Neural cell (in vitro differentiated cells): Measurements from ENCODE around the gene ANAPC2. TPM values are rescaled to one million over a fixed set of nuclear protein-coding genes. Genes with fewer than 3 reads are reported as not detected.
A peak's percentile ranks its signal among the peaks of the same experiment; 100 is the strongest.

Experiments used
- H2AFZ ChIP-seq: fragments of 200-600, 300-800 bp; sonication (generic), shearing (Covaris generic); 2 replicates; pipeline ENCODE4 v1.6.0; 2014; ENCODE audit warnings: low read depth, mild to moderate bottlenecking, antibody characterized with exemption, low read length, moderate library complexity
- H3F3A ChIP-seq: fragments of 200-600 bp; shearing (Covaris generic); 2 replicates; pipeline ENCODE4 v1.6.1; 2016; ENCODE audit warnings: mild to moderate bottlenecking, moderate library complexity, mixed read lengths, antibody characterized with exemption, low read length; ENCODE audit not compliant: insufficient read depth, poor library complexity, severe bottlenecking
- H3K27ac ChIP-seq: fragments of 200-600, 300-800 bp; sonication (generic), shearing (Covaris generic); 2 replicates; pipeline ENCODE4 v1.5.1; 2014; ENCODE audit warnings: mild to moderate bottlenecking, low read length, moderate library complexity
- H3K27me3 ChIP-seq: fragments of 300-800, 200-600 bp; sonication (generic), shearing (Covaris generic); 2 replicates; pipeline ENCODE4 v1.6.0; 2014; ENCODE audit warnings: mild to moderate bottlenecking, low read depth, low read length, moderate library complexity; ENCODE audit not compliant: insufficient read depth
- H3K36me3 ChIP-seq: fragments of 300-800, 200-600 bp; sonication (generic), shearing (Covaris generic); 2 replicates; pipeline ENCODE4 v1.5.1; 2014; ENCODE audit warnings: mild to moderate bottlenecking, antibody characterized with exemption, low read length, moderate library complexity; ENCODE audit not compliant: insufficient read depth
- H3K4me2 ChIP-seq: fragments of 300-800, 200-600 bp; sonication (generic), shearing (Covaris generic); 2 replicates; pipeline ENCODE4 v1.6.0; 2014; ENCODE audit warnings: mild to moderate bottlenecking, low read length
- H3K4me3 ChIP-seq: fragments of 300-800, 200-600 bp; sonication (generic), shearing (Covaris generic); 2 replicates; pipeline ENCODE4 v1.5.1; 2014; ENCODE audit warnings: mild to moderate bottlenecking, low read length, moderate library complexity
- H3K79me2 ChIP-seq: fragments of 200-600 bp; shearing (Covaris generic); replicated peaks from 2 replicates; pipeline ENCODE4 v1.6.0; 2014; ENCODE audit warnings: mild to moderate bottlenecking, low read length, moderate library complexity; ENCODE audit not compliant: insufficient read depth
- H3K9ac ChIP-seq: fragments of 300-800, 200-600 bp; sonication (generic), shearing (Covaris generic); 2 replicates; pipeline ENCODE4 v1.6.1; 2016; ENCODE audit warnings: mild to moderate bottlenecking, low read length, mixed read lengths
- H3K9me2 ChIP-seq: fragments of 200-600 bp; shearing (Covaris generic); 2 replicates; pipeline ENCODE4 v1.6.1; 2016; ENCODE audit warnings: mild to moderate bottlenecking, low read length, mixed read lengths; ENCODE audit not compliant: insufficient read depth
- H3K9me3 ChIP-seq: fragments of 200-600, 300-800 bp; sonication (generic), shearing (Covaris generic); 2 replicates; pipeline ENCODE4 v1.6.1; 2016; ENCODE audit warnings: mild to moderate bottlenecking, mixed run types, low read length, moderate library complexity, mixed read lengths
- H4K20me1 ChIP-seq: fragments of 200-600 bp; shearing (Covaris generic); 2 replicates; pipeline ENCODE4 v1.6.1; 2016; ENCODE audit warnings: mild to moderate bottlenecking, mixed run types; ENCODE audit not compliant: insufficient read depth
- CTCF ChIP-seq: fragments of 450-650 bp; IDR thresholded peaks from 2 replicates; pipeline ENCODE4 v1.5.1; 2014; ENCODE audit warnings: antibody characterized with exemption, mild to moderate bottlenecking, moderate library complexity; ENCODE audit not compliant: poor library complexity, severe bottlenecking
- EP300 ChIP-seq: fragments of 450-650 bp; conservative IDR thresholded peaks from 2 replicates; pipeline ENCODE4 v1.6.1; 2014; ENCODE audit warnings: antibody characterized with exemption, mild to moderate bottlenecking, moderate library complexity; ENCODE audit not compliant: poor library complexity, severe bottlenecking
- EZH2 ChIP-seq: fragments of 200-600, 300-800 bp; shearing (Covaris generic), sonication (generic); IDR thresholded peaks from 2 replicates; pipeline ENCODE4 v1.6.1; 2014; ENCODE audit warnings: antibody characterized with exemption, low read length, borderline replicate concordance, mild to moderate bottlenecking; ENCODE audit not compliant: insufficient read depth, poor library complexity, severe bottlenecking
- MXI1 ChIP-seq: fragments of 450-650 bp; conservative IDR thresholded peaks from 2 replicates; pipeline ENCODE4 v1.6.1; 2014; ENCODE audit warnings: antibody characterized with exemption, mild to moderate bottlenecking; ENCODE audit not compliant: poor library complexity, severe bottlenecking
- POLR2AphosphoS5 ChIP-seq: IDR thresholded peaks from 2 replicates; pipeline ENCODE4 v1.6.1; 2012
- RAD21 ChIP-seq: fragments of 450-650 bp; conservative IDR thresholded peaks from 2 replicates; pipeline ENCODE4 v1.6.1; 2014; ENCODE audit warnings: antibody characterized with exemption, mild to moderate bottlenecking, moderate library complexity
- REST ChIP-seq: IDR thresholded peaks from 2 replicates; pipeline ENCODE4 v1.6.1; 2012; ENCODE audit warnings: borderline replicate concordance
- SMC3 ChIP-seq: fragments of 450-650 bp; conservative IDR thresholded peaks from 2 replicates; pipeline ENCODE4 v1.6.1; 2014; ENCODE audit warnings: antibody characterized with exemption, mild to moderate bottlenecking, moderate library complexity; ENCODE audit not compliant: poor library complexity
- TAF1 ChIP-seq: IDR thresholded peaks from 2 replicates; pipeline ENCODE4 v1.6.1; 2012; ENCODE audit warnings: low read depth
- polyA plus RNA-seq: library from polyadenylated mRNA; depleted of rRNA; stranded (reverse); fragments of >200 nt; gene quantifications from 2 replicates; pipeline ENCODE4 v1.2.3, GENCODE V29; 2014

Gene ANAPC2
- polyA plus RNA-seq, 1 donor from 2014 or later, result 38.1 TPM

GRCh38 chr9:137167277-137167746, 21.0 kb downstream of the ANAPC2 start:
- no peaks in the 10 kb centered on the region for H3F3A ChIP-seq
- H3K36me3 ChIP-seq, result no peaks in the 10 kb centered on the region
- no peaks in the 10 kb centered on the region for H3K9me3 ChIP-seq
- H3K4me3 ChIP-seq, result peak overlapping the region; percentile 78
- H4K20me1 ChIP-seq, result no peaks in the 10 kb centered on the region
- no peaks in the 10 kb centered on the region for H3K79me2 ChIP-seq
- no peak for TF ChIP-seq TAF1
- TF ChIP-seq CTCF, result no peak
- TF ChIP-seq SMC3, result no peak
- TF ChIP-seq EP300, result no peak
- no peak for TF ChIP-seq MXI1
- no peak for TF ChIP-seq EZH2
- no peak for TF ChIP-seq REST
- no peak for TF ChIP-seq RAD21
- TF ChIP-seq POLR2AphosphoS5, result no peak
- peaks cover 59% of the 10 kb centered on the region for H3K27me3 ChIP-seq
- H3K9me2 ChIP-seq, result no peaks in the 10 kb centered on the region
- H3K9ac ChIP-seq, result no peak overlapping the region
- no peak overlapping the region for H3K27ac ChIP-seq
- H3K4me2 ChIP-seq, result no peak overlapping the region
- H2AFZ ChIP-seq, result no peak overlapping the region

- H3K27me3 ChIP-seq, result peaks cover 67% of the 10 kb centered on the region
- H3K79me2 ChIP-seq, result no peaks in the 10 kb centered on the region
- H3K9me3 ChIP-seq, result no peaks in the 10 kb centered on the region
- H3F3A ChIP-seq, result no peaks in the 10 kb centered on the region
- H4K20me1 ChIP-seq, result no peaks in the 10 kb centered on the region
- H3K4me2 ChIP-seq, result no peak overlapping the region
- H3K36me3 ChIP-seq, result no peaks in the 10 kb centered on the region
- no peak overlapping the region for H3K4me3 ChIP-seq
- TF ChIP-seq REST (no peak), SMC3 (no peak), MXI1 (no peak), EP300 (no peak), RAD21 (no peak), EZH2 (no peak), TAF1 (no peak), CTCF (no peak), POLR2AphosphoS5 (no peak)
- H3K9ac ChIP-seq, result no peak overlapping the region
- H3K27ac ChIP-seq, result no peak overlapping the region
- no peaks in the 10 kb centered on the region for H3K9me2 ChIP-seq
- H2AFZ ChIP-seq, result no peak overlapping the region
These were observed 21.8 kb downstream of the ANAPC2 start for GRCh38 chr9:137166380-137167229.
